K562 (cell line): ENCODE results near the gene PLG. TPM values are rescaled to one million over a fixed set of nuclear protein-coding genes. Genes with fewer than 3 reads are reported as not detected.

Experiments
- BRCA1 ChIP-seq, 2 experiments: fragments of 450-650 bp in 1 of 2; sonication (generic) in 1 of 2; formaldehyde crosslinking in 1 of 2; IDR thresholded peaks; 2 replicates each; pipeline versions ENCODE4 v1.5.0 to v1.6.1; 2017 to 2020; ENCODE audit warnings: mild to moderate bottlenecking in 1 of 2, missing genetic modification reagents in 1 of 2
- BRD9 ChIP-seq: fragments of 450-650 bp; IDR thresholded peaks from 2 replicates; pipeline ENCODE4 v1.6.1; 2018; ENCODE audit warnings: low read depth; ENCODE audit not compliant: partially characterized antibody
- CTCF ChIP-seq, 3 experiments: IDR thresholded peaks in 2 of 3; conservative IDR thresholded peaks in 1 of 3; 2 replicates each; pipeline ENCODE4 v1.5.1; 2011 to 2012; ENCODE audit warnings: low read length in 3 of 3, mild to moderate bottlenecking in 3 of 3, control low read depth in 2 of 3, improper control_type of control experiment in 1 of 3, inconsistent platforms in 1 of 3, low read depth in 1 of 3, mixed read lengths in 1 of 3, moderate library complexity in 1 of 3; ENCODE audit not compliant: insufficient read depth in 2 of 3
- E2F5 ChIP-seq: sonication (generic); formaldehyde crosslinking; IDR thresholded peaks from 2 replicates; pipeline ENCODE4 v1.8.0; 2022; ENCODE audit warnings: mild to moderate bottlenecking, missing genetic modification reagents
- LCOR ChIP-seq: sonication (generic); formaldehyde crosslinking; IDR thresholded peaks from 2 replicates; pipeline ENCODE4 v1.8.0; 2022; ENCODE audit warnings: mild to moderate bottlenecking, missing genetic modification reagents
- MLX ChIP-seq, 2 experiments: fragments of 450-650 bp in 1 of 2; sonication (generic) in 1 of 2; formaldehyde crosslinking; conservative IDR thresholded peaks; 2 replicates each; pipeline versions ENCODE4 v1.4.0 to v1.8.1; 2020 to 2022; ENCODE audit warnings: mild to moderate bottlenecking in 1 of 2, missing genetic modification reagents in 1 of 2
- NELFE ChIP-seq: IDR thresholded peaks from 2 replicates; pipeline ENCODE4 v1.6.1; 2011; ENCODE audit warnings: mild to moderate bottlenecking; ENCODE audit not compliant: insufficient read depth, insufficient read length
- PYGO2 ChIP-seq: fragments of 450-650 bp; IDR thresholded peaks from 2 replicates; pipeline ENCODE4 v1.6.1; 2016; ENCODE audit warnings: mild to moderate bottlenecking, missing genetic modification characterization, moderate library complexity, missing compliant biosample characterization
- SAP30 ChIP-seq: fragments of 200-600 bp; sonication (generic); IDR thresholded peaks from 2 replicates; pipeline ENCODE4 v1.6.1; 2012; ENCODE audit warnings: borderline replicate concordance, low read depth, mild to moderate bottlenecking, moderate library complexity, low read length, control low read depth, inconsistent platforms; ENCODE audit not compliant: insufficient read depth, poor library complexity, severe bottlenecking
- SIRT6 ChIP-seq: IDR thresholded peaks from one replicate; pipeline ENCODE4 v1.6.1; 2012; ENCODE audit warnings: low read depth, mild to moderate bottlenecking, control low read depth, inconsistent platforms, low read length, moderate library complexity
- SP2 ChIP-seq: IDR thresholded peaks from 2 replicates; pipeline ENCODE4 v1.6.1; 2011; ENCODE audit warnings: mild to moderate bottlenecking, low read depth, low read length, moderate library complexity; ENCODE audit not compliant: poor library complexity, severe bottlenecking; ENCODE audit errors: extremely low read depth
- STAG1 ChIP-seq: sonication (generic); formaldehyde crosslinking; IDR thresholded peaks from 2 replicates; pipeline ENCODE4 v1.5.0; 2020; ENCODE audit warnings: missing genetic modification reagents, borderline replicate concordance
- USF1 ChIP-seq: sonication (generic); formaldehyde crosslinking; IDR thresholded peaks from 2 replicates; pipeline ENCODE4 v1.9.0; 2022; ENCODE audit warnings: mild to moderate bottlenecking, missing genetic modification reagents
- ZBTB34 ChIP-seq: fragments of 250-450 bp; sonication (Bioruptor Pico); IDR thresholded peaks from 2 replicates; pipeline ENCODE4 v1.8.0; 2021; ENCODE audit warnings: mild to moderate bottlenecking, moderate library complexity
- ZNF274 ChIP-seq: IDR thresholded peaks from 2 replicates; pipeline ENCODE4 v1.6.1; 2011; ENCODE audit warnings: low read depth, mild to moderate bottlenecking, low read length, moderate library complexity, borderline replicate concordance
- ZNF384 ChIP-seq: IDR thresholded peaks from 2 replicates; pipeline ENCODE4 v1.6.1; 2012; ENCODE audit warnings: low read depth, low read length, improper control_type of control experiment
- ZNF512 ChIP-seq: IDR thresholded peaks from 2 replicates; pipeline ENCODE4 v1.6.1; 2016; ENCODE audit warnings: missing genetic modification characterization, missing compliant biosample characterization
- polyA plus RNA-seq, 8 experiments: library from polyadenylated mRNA; depleted of rRNA in 4 of 8; stranded (reverse) in 5 of 8; unstranded in 3 of 8; fragments of >200 nt; fragmentation: Nextera tagmentation in 2 of 8; fragmentation: Illumina TruSeq in 1 of 8; extraction: Ambion mirVana in 2 of 8; extraction: Trizol in 1 of 8; gene quantifications; 2 replicates each; pipeline versions ENCODE4 v1.2.1 to v1.2.3, GENCODE V29; 2011 to 2014; ENCODE audit warnings: inconsistent platforms in 1 of 8, missing spikeins in 1 of 8
- total RNA-seq, 7 experiments: library from RNA; depleted of rRNA in 6 of 7; stranded (reverse); fragments of >200 nt in 6 of 7; fragmentation: Illumina TruSeq in 2 of 7; extraction: Trizol in 2 of 7; gene quantifications; 2 replicates each; pipeline versions ENCODE4 v1.2.1 to v1.2.3, GENCODE V29; 2011 to 2021; ENCODE audit warnings: low replicate concordance in 1 of 7

PLG gene
- total and polyA plus RNA-seq, 9 of the 15 experiments (the other 6 are each of a cell fraction or from before 2014, with no cell fraction given) = 0.64 TPM; not detected in 8

GRCh38 chr6:160667639-160668481 is 34.2 kb upstream of the PLG start (continued):
- TF ChIP-seq SP2 (no peak), BRCA1 (IDR thresholded peaks at IDR 0.05) (no peak), BRCA1 (CRISPR knock-in tag; IDR thresholded peaks at IDR 0.05) (no peak), ZNF274 (no peak), E2F5 (no peak), SIRT6 (no peak), BRD9 (no peak), ZNF384 (no peak), MLX (CRISPR knock-in tag; conservative IDR thresholded peaks at IDR 0.05) (no peak), PYGO2 (no peak), ZNF512 (tag) (no peak), SAP30 (no peak), USF1 (CRISPR knock-in tag) (no peak), NELFE (no peak), STAG1 (CRISPR knock-in tag) (peak; percentile 43; the same call in 1 of the 2 replicates), ZBTB34 (CRISPR knock-in tag) (no peak), LCOR (no peak), CTCF (IDR thresholded peaks at IDR 0.05 in 2 of 3, conservative IDR thresholded peaks at IDR 0.05 in 1 of 3; ENCODE audit: insufficient read depth in 2 of 3, low read depth in 1 of 3, low read length in 3 of 3) (peak; percentile 74 to 89 (median 83))
